Stimulated activated CD4-positive, alpha-beta T cell treated with anti-CD3 and anti-CD28 coated beads, Interleukin-2, amount 100 ng/mL, for 4 hours (primary cell): Measurements from ENCODE around the gene PDE6A.

Experiments used
- DNase-seq: peaks from one replicate; pipeline ENCODE4 v3.0.0-alpha.2; 2020; ENCODE audit warnings: low read depth

The PDE6A gene

GRCh38 chr5:149930749-149931574 is 13.6 kb downstream of the PDE6A start:
- no peak for DNase-seq

GRCh38 chr5:149930043-149930748 is 14.4 kb downstream of the PDE6A start:
- DNase-seq, result no peak

GRCh38 chr5:149924486-149924885 is 20.1 kb downstream of the PDE6A start:
- no peak for DNase-seq

GRCh38 chr5:149922950-149923349 is 21.6 kb downstream of the PDE6A start:
- no peak for DNase-seq

- DNase-seq, result no peak
Observed at GRCh38 chr5:149921597-149921996, 23.0 kb downstream of the PDE6A start.

GRCh38 chr5:149917073-149917676 is 27.4 kb downstream of the PDE6A start:
- DNase-seq, result no peak

GRCh38 chr5:149916334-149917072 is 28.1 kb downstream of the PDE6A start:
- DNase-seq, result no peak

- DNase-seq, result no peak
Observed at GRCh38 chr5:149915392-149916260, 29.0 kb downstream of the PDE6A start.

- no peak for DNase-seq
Observed at GRCh38 chr5:149913436-149914419, 30.9 kb downstream of the PDE6A start.

GRCh38 chr5:149912226-149912871 is 32.2 kb downstream of the PDE6A start:
- DNase-seq, result no peak

GRCh38 chr5:149911031-149911430 is 33.6 kb downstream of the PDE6A start:
- no peak for DNase-seq

GRCh38 chr5:149907828-149908227 is 36.8 kb downstream of the PDE6A start:
- DNase-seq, result no peak

- DNase-seq, result no peak
Observed at GRCh38 chr5:149904977-149905376, 39.6 kb downstream of the PDE6A start.

- no peak for DNase-seq
Observed at GRCh38 chr5:149904293-149904886, 40.2 kb downstream of the PDE6A start.

GRCh38 chr5:149903404-149903803 is 41.2 kb downstream of the PDE6A start:
- no peak for DNase-seq

- no peak for DNase-seq
Observed at GRCh38 chr5:149902177-149902576, 42.4 kb downstream of the PDE6A start.

GRCh38 chr5:149901511-149901910 is 43.1 kb downstream of the PDE6A start:
- no peak for DNase-seq

- DNase-seq, result no peak
Observed at GRCh38 chr5:149900390-149900789, 44.2 kb downstream of the PDE6A start.

- DNase-seq, result no peak
Observed at GRCh38 chr5:149898811-149899210, 45.8 kb downstream of the PDE6A start.
